Muscle layer of duodenum (tissue), 2 donors: ENCODE data around the gene PDE8B.

Experiments
- H3K27ac ChIP-seq: one replicate; pipeline ENCODE4 v1.7.0; 2013; ENCODE audit warnings: mild to moderate bottlenecking, low read length
- H3K27me3 ChIP-seq: one replicate; pipeline ENCODE4 v1.7.0; 2013; ENCODE audit warnings: low read depth, mild to moderate bottlenecking, control low read depth, low read length
- H3K36me3 ChIP-seq, 2 donors: one replicate each; pipeline ENCODE4 v1.7.0; 2013; ENCODE audit warnings: low read length in 2 of 2, control low read depth in 1 of 2, mild to moderate bottlenecking in 1 of 2; ENCODE audit not compliant: insufficient read depth in 2 of 2, control insufficient read depth in 1 of 2
- H3K4me1 ChIP-seq, 2 donors: one replicate each; pipeline ENCODE4 v1.7.0; 2013; ENCODE audit warnings: low read length in 2 of 2, mild to moderate bottlenecking in 2 of 2, control low read depth in 1 of 2, moderate library complexity in 1 of 2; ENCODE audit not compliant: insufficient read depth in 2 of 2, control insufficient read depth in 1 of 2
- H3K4me3 ChIP-seq, 2 donors: one replicate each; pipeline ENCODE4 v1.7.0; 2013; ENCODE audit warnings: low read length in 2 of 2, low read depth in 1 of 2, mild to moderate bottlenecking in 1 of 2
- H3K9me3 ChIP-seq, 2 donors: one replicate each; pipeline ENCODE4 v1.7.0; 2013; ENCODE audit warnings: low read length in 2 of 2, control low read depth in 1 of 2, mild to moderate bottlenecking in 1 of 2; ENCODE audit not compliant: control insufficient read depth in 1 of 2
- donor health status: healthy.

The PDE8B gene

DNA sequence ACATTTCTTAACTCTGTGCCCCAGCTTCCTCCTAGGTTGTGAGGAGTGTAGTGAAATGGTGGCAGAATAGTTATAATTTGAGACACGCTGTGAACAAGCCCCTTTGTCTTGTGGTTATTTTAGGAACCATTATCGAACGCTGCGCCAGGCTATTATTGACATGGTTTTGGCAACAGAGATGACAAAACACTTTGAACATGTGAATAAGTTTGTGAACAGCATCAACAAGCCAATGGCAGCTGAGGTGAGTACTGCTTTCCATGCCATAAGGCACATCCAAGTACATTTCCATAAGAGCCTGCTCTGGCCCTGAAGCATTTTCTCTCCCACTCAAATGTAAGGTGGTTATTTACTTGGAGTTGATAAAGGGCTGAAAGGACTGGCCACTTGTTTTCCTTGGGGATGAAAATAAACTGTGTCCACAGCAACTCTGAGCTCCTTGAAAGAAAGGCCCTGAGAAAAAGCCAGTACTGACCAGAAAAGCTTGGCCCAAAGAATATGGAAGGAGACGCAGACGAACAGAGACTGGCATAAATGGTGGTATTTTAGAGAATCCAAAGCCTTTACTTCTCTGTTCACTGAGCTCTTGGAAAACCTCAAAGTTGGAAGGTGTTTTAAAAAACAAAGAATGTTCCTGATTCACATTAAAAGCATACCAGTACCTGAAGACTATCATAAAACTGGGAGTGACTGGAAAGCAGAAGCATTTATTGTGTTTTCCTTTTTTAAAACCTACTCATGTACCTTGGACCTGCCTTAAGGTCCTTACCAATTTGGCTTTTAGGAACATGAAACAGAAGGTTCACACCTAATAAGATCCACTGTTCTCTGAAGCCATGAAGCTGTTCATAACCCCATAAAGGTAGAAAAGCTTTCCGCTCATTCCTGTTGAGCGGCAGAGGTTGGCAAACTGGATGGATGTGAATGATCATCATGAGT, 209.4 kb downstream of the PDE8B start:
- no peaks in the 10 kb centered on the region for H3K27me3 ChIP-seq
- no peak overlapping the region for H3K27ac ChIP-seq
- no peaks in the 10 kb centered on the region for H3K36me3 ChIP-seq
- peaks cover 0 to 4% of the 10 kb centered on the region in 2 donors for H3K4me1 ChIP-seq
- H3K9me3 ChIP-seq, result no peaks in the 10 kb centered on the region
- H3K4me3 ChIP-seq, result no peak overlapping the region

DNA sequence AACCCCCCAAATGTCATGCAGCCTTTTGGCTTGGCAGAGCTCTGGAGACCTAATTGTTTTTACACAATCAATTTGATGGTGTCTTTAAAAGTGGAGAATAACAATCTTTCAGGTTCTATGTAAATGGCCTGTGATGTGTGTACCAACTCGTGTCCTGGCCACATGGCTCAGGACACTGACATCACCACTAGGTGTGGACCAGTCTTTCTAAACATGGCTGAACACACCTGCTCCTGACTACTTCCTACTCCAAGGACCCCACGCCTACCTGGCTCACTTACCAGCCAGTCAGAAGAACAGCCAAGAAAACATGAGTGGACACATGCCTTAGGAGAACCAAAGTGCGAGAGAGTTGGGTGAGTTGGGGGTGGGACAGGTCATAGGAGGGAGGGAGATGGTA, 210.5 kb downstream of the PDE8B start:
- H3K9me3 ChIP-seq, result no peaks in the 10 kb centered on the region
- no peak overlapping the region for H3K4me3 ChIP-seq
- peaks cover 0 to 4% of the 10 kb centered on the region in 2 donors for H3K4me1 ChIP-seq
- H3K27me3 ChIP-seq, result no peaks in the 10 kb centered on the region
- H3K36me3 ChIP-seq, result no peaks in the 10 kb centered on the region
- no peak overlapping the region for H3K27ac ChIP-seq

DNA sequence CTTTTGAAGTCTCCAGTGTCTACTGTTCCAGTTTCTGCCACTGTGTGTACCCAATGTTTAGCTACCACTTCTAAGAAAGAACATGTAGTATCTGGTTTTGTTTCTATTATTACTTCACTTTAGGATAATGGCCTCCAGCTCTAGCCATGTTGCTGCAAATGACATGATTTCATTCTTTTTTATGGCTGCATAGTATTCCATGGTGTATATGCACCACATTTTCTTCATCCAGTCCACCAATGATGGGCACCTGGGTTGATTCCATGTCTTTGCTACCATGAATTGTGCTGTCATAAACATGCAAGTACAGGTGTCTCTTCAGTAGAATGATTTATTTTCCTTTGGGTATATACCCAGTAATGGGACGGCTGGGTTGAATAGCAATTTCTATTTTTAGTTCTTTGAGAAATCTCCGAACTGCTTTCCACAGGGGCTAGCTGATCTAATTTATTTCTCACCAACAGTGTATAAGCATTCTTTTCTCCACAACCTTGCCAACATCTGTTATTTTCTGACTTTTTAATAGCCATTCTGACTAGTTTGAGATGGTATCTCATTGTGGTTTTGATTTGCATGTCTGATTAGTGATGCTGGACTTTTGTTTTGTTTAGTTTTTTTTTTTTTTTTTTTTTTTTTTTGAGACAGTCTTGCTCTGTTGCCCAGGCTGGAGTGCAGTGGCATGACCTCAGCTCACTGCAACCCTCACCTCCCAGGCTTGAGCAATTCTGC, 212.7 kb downstream of the PDE8B start:
- Histone ChIP-seq H3K36me3 (no peaks in the 10 kb centered on the region), H3K27me3 (no peaks in the 10 kb centered on the region), H3K27ac (no peak overlapping the region)

DNA sequence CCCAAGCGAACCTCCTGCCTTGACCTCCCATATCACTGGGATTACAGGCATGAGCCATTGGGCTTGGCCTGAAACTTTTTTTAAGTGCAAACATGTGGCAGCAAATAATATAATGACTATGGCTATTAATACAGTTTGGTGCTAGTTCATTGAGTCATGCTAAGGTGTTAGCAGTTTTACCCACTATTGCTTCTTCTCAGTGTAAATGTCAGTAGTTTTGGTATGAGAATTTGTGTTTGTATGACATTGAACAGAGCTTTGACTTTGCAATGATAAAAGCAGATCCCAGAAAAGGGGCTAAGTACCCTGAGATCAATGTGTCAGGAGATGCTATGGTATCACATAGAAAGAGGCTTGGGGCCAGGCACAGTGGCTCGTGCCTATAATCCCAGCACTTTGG, 214.4 kb downstream of the PDE8B start:
- no peak overlapping the region for H3K27ac ChIP-seq
- no peaks in the 10 kb centered on the region for H3K9me3 ChIP-seq
- H3K4me3 ChIP-seq, result no peak overlapping the region
- H3K27me3 ChIP-seq, result no peaks in the 10 kb centered on the region
- peaks cover 0 to 17% of the 10 kb centered on the region in 2 donors for H3K4me1 ChIP-seq
- H3K36me3 ChIP-seq, result no peaks in the 10 kb centered on the region

More for the DNA sequence above, 212.7 kb downstream of the PDE8B start:
- no peak overlapping the region for H3K4me3 ChIP-seq
- peaks cover 0 to 11% of the 10 kb centered on the region in 2 donors for H3K4me1 ChIP-seq
- no peaks in the 10 kb centered on the region for H3K9me3 ChIP-seq

DNA sequence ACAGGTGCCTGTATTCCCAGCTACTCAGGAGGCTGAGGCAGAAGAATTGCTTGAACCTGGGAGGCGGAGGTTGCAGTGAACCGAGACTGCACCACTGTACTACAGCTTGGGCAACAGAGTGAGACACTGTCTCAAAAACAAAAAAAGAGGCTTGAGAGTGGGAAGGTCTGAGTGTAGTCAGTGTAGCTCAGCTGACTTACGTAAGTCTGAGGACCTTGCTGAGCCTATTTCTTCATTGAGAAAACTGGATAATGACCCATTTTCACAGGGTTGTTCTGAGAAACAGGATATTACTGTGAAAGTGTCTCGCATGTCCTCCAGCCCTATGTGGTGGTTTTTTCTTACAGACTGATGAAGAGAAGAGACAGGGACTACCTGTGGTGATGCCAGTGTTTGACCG, 214.9 kb downstream of the PDE8B start:
- H3K27ac ChIP-seq, result no peak overlapping the region
- peaks cover 0 to 17% of the 10 kb centered on the region in 2 donors for H3K4me1 ChIP-seq
- no peaks in the 10 kb centered on the region for H3K27me3 ChIP-seq
- H3K4me3 ChIP-seq, result no peak overlapping the region
- H3K36me3 ChIP-seq, result peaks cover 0 to under 1% of the 10 kb centered on the region in 2 donors
- no peaks in the 10 kb centered on the region for H3K9me3 ChIP-seq

DNA sequence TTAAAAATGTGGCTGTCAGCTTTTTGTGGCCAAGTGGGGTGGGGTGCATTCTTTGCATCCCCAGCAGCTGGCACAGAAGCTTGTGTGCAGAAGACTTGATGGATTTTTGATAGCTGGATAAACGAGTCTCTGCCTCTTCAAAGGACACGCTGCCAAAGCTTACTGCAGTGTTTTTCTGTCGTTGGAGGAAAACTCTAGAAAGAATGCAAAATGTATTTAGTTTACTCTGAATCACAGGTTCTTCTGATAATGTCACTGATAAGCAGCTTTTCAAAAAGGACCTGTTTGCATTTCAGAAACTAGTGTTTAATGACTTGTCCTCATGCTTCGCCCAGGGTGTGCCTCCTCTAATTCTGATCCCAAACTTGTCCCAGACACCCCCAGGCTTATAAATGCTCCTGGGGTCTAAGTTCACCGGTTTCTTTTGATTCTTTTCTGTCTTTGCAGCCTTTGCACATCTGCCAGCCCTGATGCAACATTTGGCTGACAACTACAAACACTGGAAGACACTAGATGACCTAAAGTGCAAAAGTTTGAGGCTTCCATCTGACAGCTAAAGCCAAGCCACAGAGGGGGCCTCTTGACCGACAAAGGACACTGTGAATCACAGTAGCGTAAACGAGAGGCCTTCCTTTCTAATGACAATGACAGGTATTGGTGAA, 215.6 kb downstream of the PDE8B start:
- Histone ChIP-seq H3K36me3 (peaks cover 0 to 8% of the 10 kb centered on the region in 2 donors), H3K4me1 (peaks cover 0 to 17% of the 10 kb centered on the region in 2 donors), H3K27me3 (no peaks in the 10 kb centered on the region), H3K27ac (no peak overlapping the region), H3K4me3 (no peak overlapping the region), H3K9me3 (no peaks in the 10 kb centered on the region)

DNA sequence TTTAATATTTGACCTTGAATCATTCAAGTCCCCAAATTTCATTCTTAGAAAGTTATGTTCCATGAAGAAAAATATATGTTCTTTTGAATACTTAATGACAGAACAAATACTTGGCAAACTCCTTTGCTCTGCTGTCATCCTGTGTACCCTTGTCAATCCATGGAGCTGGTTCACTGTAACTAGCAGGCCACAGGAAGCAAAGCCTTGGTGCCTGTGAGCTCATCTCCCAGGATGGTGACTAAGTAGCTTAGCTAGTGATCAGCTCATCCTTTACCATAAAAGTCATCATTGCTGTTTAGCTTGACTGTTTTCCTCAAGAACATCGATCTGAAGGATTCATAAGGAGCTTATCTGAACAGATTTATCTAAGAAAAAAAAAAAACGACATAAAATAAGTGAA, 216.2 kb downstream of the PDE8B start:
- H3K9me3 ChIP-seq, result no peaks in the 10 kb centered on the region
- H3K36me3 ChIP-seq, result peaks cover 3 to 9% of the 10 kb centered on the region in 2 donors
- no peak overlapping the region for H3K4me3 ChIP-seq
- H3K4me1 ChIP-seq, result peaks cover 0 to 17% of the 10 kb centered on the region in 2 donors
- no peak overlapping the region for H3K27ac ChIP-seq
- H3K27me3 ChIP-seq, result no peaks in the 10 kb centered on the region

DNA sequence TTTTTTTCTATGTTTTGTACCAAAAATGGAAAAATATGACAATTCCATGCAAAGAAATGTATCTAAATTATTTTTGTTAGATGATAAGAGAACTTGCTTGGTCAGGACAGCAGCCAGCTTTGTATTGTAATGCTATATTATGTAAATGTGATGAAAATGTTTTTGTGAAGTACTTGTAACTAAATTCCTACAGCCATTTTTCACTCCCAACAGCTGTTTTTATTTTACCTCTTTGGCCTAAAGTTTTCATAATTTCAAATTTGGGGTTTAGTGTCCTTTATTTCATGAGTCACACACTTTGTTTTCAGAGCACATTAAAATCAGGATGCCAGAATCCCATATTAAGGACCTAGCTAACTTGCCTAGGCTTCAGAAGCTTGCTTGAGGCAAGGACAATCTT, 217.5 kb downstream of the PDE8B start:
- Histone ChIP-seq H3K27ac (no peak overlapping the region), H3K4me3 (no peak overlapping the region), H3K36me3 (peaks cover 15 to 21% of the 10 kb centered on the region in 2 donors), H3K9me3 (no peaks in the 10 kb centered on the region), H3K27me3 (no peaks in the 10 kb centered on the region), H3K4me1 (peaks cover 0 to 17% of the 10 kb centered on the region in 2 donors)

DNA sequence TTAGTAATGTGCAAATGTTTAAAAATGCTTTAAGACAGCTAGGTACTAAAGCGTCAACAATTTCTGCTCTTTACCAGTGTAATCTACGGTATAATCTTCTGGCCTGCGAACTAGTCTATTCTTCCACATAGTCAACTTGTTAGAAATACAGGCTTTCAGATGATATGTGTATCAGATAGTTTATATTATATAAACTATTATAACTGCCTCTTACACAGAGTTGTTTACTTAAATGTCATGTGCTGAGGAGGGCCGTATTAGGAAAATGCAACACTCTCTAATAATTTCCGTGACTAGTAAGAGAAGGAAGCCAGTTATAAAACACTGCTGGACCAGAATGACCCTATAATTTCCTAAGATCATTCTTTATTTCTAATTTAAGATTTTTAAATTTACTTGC, 218.0 kb downstream of the PDE8B start:
- Histone ChIP-seq H3K27ac (no peak overlapping the region), H3K36me3 (peaks cover 16 to 24% of the 10 kb centered on the region in 2 donors), H3K9me3 (no peaks in the 10 kb centered on the region), H3K27me3 (no peaks in the 10 kb centered on the region), H3K4me3 (no peak overlapping the region), H3K4me1 (peaks cover 0 to 17% of the 10 kb centered on the region in 2 donors)

DNA sequence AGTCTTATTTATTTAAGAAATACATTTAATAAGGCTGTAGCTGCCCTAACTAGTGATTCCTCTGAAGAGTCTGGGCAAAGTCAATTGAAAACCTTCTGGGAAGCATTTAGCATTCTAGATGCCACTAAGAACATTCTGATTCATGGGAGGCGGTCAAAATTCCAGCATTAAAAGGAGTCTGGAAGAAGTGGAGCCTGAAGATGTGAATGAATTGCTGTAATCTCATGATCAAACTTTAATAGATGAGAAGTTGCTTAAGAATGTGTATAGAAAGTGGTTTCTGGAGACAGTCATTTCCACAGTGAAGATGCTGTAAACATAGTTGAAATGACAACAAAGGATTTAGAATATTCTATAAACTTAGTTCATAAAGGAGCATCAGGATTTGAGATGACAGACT, 220.2 kb downstream of the PDE8B start:
- Histone ChIP-seq H3K4me3 (no peak overlapping the region), H3K9me3 (no peaks in the 10 kb centered on the region), H3K36me3 (peaks cover 23 to 46% of the 10 kb centered on the region in 2 donors), H3K4me1 (peaks cover 0 to 13% of the 10 kb centered on the region in 2 donors), H3K27me3 (no peaks in the 10 kb centered on the region), H3K27ac (no peak overlapping the region)

DNA sequence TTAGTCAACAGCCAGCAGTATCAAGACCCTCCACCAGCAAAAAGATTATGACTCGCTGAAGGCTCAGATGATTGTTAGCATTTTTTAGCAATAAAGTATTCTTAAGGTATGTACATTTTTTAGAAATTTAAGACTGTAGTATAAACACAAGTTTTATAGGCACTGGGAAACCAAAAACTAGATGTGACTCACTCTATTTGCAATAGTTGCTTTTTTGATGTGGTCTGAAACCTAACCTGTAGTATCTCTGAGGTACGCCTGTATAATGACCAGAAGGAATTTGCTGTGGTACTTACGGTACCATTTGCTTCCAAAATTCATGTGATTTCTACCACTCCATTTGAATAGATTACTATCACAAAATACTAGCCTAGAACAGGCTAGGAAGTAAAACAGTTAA, 220.8 kb downstream of the PDE8B start:
- Histone ChIP-seq H3K9me3 (no peaks in the 10 kb centered on the region), H3K4me1 (peaks cover 0 to 13% of the 10 kb centered on the region in 2 donors), H3K4me3 (no peak overlapping the region), H3K27me3 (no peaks in the 10 kb centered on the region), H3K36me3 (peaks cover 29 to 51% of the 10 kb centered on the region in 2 donors), H3K27ac (no peak overlapping the region)
